ENCODE measurements around the gene ERMP1. TPM values are rescaled to one million over a fixed set of nuclear protein-coding genes. Genes with fewer than 3 reads are reported as not detected.

Gene ERMP1
- total RNA-seq, 2 donors from 2014 or later = 17.7 to 22.4 TPM

GRCh38 chr9:5868235-5868634, 35.3 kb upstream of the ERMP1 start:
- Mint-ChIP-seq H3K4me3 (no peak overlapping the region), H3K27ac (no peak overlapping the region), H3K9me3 (no peaks in the 10 kb centered on the region), H3K36me3 (ENCODE audit: low read depth) (no peaks in the 10 kb centered on the region), H3K4me1 (no peaks in the 10 kb centered on the region), H3K27me3 (no peaks in the 10 kb centered on the region)
- ATAC-seq (replicated peaks) = no peak

GRCh38 chr9:5866685-5867084, 33.8 kb upstream of the ERMP1 start:
- ATAC-seq (replicated peaks) = no peak
- Mint-ChIP-seq H3K4me3 (no peak overlapping the region), H3K9me3 (no peaks in the 10 kb centered on the region), H3K4me1 (no peaks in the 10 kb centered on the region), H3K27me3 (no peaks in the 10 kb centered on the region), H3K27ac (no peak overlapping the region), H3K36me3 (ENCODE audit: low read depth) (no peaks in the 10 kb centered on the region)

- no peak overlapping the region for H3K4me3 Mint-ChIP-seq
- H3K9me3 Mint-ChIP-seq = no peaks in the 10 kb centered on the region
- no peak for ATAC-seq (replicated peaks)
- no peaks in the 10 kb centered on the region for H3K36me3 Mint-ChIP-seq (ENCODE audit: low read depth)
- H3K27ac Mint-ChIP-seq = no peak overlapping the region
- no peaks in the 10 kb centered on the region for H3K27me3 Mint-ChIP-seq
- no peaks in the 10 kb centered on the region for H3K4me1 Mint-ChIP-seq
These were observed 33.4 kb upstream of the ERMP1 start for GRCh38 chr9:5866272-5866671.

- no peaks in the 10 kb centered on the region for H3K4me1 Mint-ChIP-seq
- no peaks in the 10 kb centered on the region for H3K9me3 Mint-ChIP-seq
- ATAC-seq (replicated peaks) = no peak
- H3K27me3 Mint-ChIP-seq = no peaks in the 10 kb centered on the region
- no peak overlapping the region for H3K4me3 Mint-ChIP-seq
- H3K27ac Mint-ChIP-seq = no peak overlapping the region
- no peaks in the 10 kb centered on the region for H3K36me3 Mint-ChIP-seq (ENCODE audit: low read depth)
These were observed 31.5 kb upstream of the ERMP1 start for GRCh38 chr9:5864446-5864845.

GRCh38 chr9:5863092-5863746, 30.3 kb upstream of the ERMP1 start:
- Mint-ChIP-seq H3K4me1 (no peaks in the 10 kb centered on the region), H3K27me3 (no peaks in the 10 kb centered on the region), H3K27ac (no peak overlapping the region)

GRCh38 chr9:5858833-5859232, 25.9 kb upstream of the ERMP1 start:
- Mint-ChIP-seq H3K4me3 (no peak overlapping the region), H3K36me3 (ENCODE audit: low read depth) (no peaks in the 10 kb centered on the region), H3K27ac (no peak overlapping the region), H3K27me3 (no peaks in the 10 kb centered on the region), H3K9me3 (no peaks in the 10 kb centered on the region), H3K4me1 (peaks cover 9% of the 10 kb centered on the region)
- ATAC-seq (replicated peaks) = no peak

More at GRCh38 chr9:5863092-5863746, 30.3 kb upstream of the ERMP1 start:
- H3K4me3 Mint-ChIP-seq = no peak overlapping the region
- no peaks in the 10 kb centered on the region for H3K36me3 Mint-ChIP-seq (ENCODE audit: low read depth)
- H3K9me3 Mint-ChIP-seq = no peaks in the 10 kb centered on the region
- ATAC-seq (replicated peaks) = no peak

- no peaks in the 10 kb centered on the region for H3K9me3 Mint-ChIP-seq
- ATAC-seq (replicated peaks) = no peak
- H3K36me3 Mint-ChIP-seq (ENCODE audit: low read depth) = no peaks in the 10 kb centered on the region
- no peak overlapping the region for H3K4me3 Mint-ChIP-seq
- H3K4me1 Mint-ChIP-seq = peaks cover 19% of the 10 kb centered on the region
- H3K27ac Mint-ChIP-seq = no peak overlapping the region
- no peaks in the 10 kb centered on the region for H3K27me3 Mint-ChIP-seq
These were observed 25.0 kb upstream of the ERMP1 start for GRCh38 chr9:5857928-5858327.

- Mint-ChIP-seq H3K4me1 (peaks cover 38% of the 10 kb centered on the region), H3K27ac (peak overlapping the region; percentile 75), H3K27me3 (no peaks in the 10 kb centered on the region), H3K36me3 (ENCODE audit: low read depth) (no peaks in the 10 kb centered on the region), H3K9me3 (no peaks in the 10 kb centered on the region), H3K4me3 (peak overlapping the region; percentile 41)
- ATAC-seq (replicated peaks) = peak; percentile 63
These were observed 21.3 kb upstream of the ERMP1 start for GRCh38 chr9:5854063-5854790.

GRCh38 chr9:5853617-5854016, 20.7 kb upstream of the ERMP1 start:
- peak overlapping the region; percentile 75 for H3K27ac Mint-ChIP-seq
- peak overlapping the region; percentile 41 for H3K4me3 Mint-ChIP-seq
- peak; percentile 12 for ATAC-seq (replicated peaks)
- H3K9me3 Mint-ChIP-seq = no peaks in the 10 kb centered on the region
- H3K4me1 Mint-ChIP-seq = peaks cover 38% of the 10 kb centered on the region
- H3K27me3 Mint-ChIP-seq = no peaks in the 10 kb centered on the region
- H3K36me3 Mint-ChIP-seq (ENCODE audit: low read depth) = no peaks in the 10 kb centered on the region

- H3K9me3 Mint-ChIP-seq = no peaks in the 10 kb centered on the region
- ATAC-seq (replicated peaks) = no peak
- no peaks in the 10 kb centered on the region for H3K27me3 Mint-ChIP-seq
- H3K4me3 Mint-ChIP-seq = peak overlapping the region; percentile 41
- H3K36me3 Mint-ChIP-seq (ENCODE audit: low read depth) = no peaks in the 10 kb centered on the region
- H3K4me1 Mint-ChIP-seq = peaks cover 37% of the 10 kb centered on the region
- peak overlapping the region; percentile 75 for H3K27ac Mint-ChIP-seq
These were observed 20.1 kb upstream of the ERMP1 start for GRCh38 chr9:5852987-5853386.

GRCh38 chr9:5851445-5851844, 18.5 kb upstream of the ERMP1 start:
- Mint-ChIP-seq H3K4me1 (peaks cover 34% of the 10 kb centered on the region), H3K36me3 (ENCODE audit: low read depth) (no peaks in the 10 kb centered on the region), H3K9me3 (no peaks in the 10 kb centered on the region), H3K4me3 (peak overlapping the region; percentile 49), H3K27ac (peak overlapping the region; percentile 62), H3K27me3 (no peaks in the 10 kb centered on the region)
- peak; percentile 90 for ATAC-seq (replicated peaks)

- H3K36me3 Mint-ChIP-seq (ENCODE audit: low read depth) = no peaks in the 10 kb centered on the region
- H3K27ac Mint-ChIP-seq = peak overlapping the region; percentile 62
- H3K4me1 Mint-ChIP-seq = peaks cover 37% of the 10 kb centered on the region
- no peaks in the 10 kb centered on the region for H3K27me3 Mint-ChIP-seq
- ATAC-seq (replicated peaks) = no peak
- H3K9me3 Mint-ChIP-seq = no peaks in the 10 kb centered on the region
- no peak overlapping the region for H3K4me3 Mint-ChIP-seq
These were observed 17.8 kb upstream of the ERMP1 start for GRCh38 chr9:5850724-5851122.

- no peak overlapping the region for H3K27ac Mint-ChIP-seq
- H3K9me3 Mint-ChIP-seq = no peaks in the 10 kb centered on the region
These were observed 15.5 kb upstream of the ERMP1 start for GRCh38 chr9:5848372-5848882.

GRCh38 chr9:5846501-5846921, 13.6 kb upstream of the ERMP1 start:
- no peaks in the 10 kb centered on the region for H3K9me3 Mint-ChIP-seq
- peaks cover 6% of the 10 kb centered on the region for H3K36me3 Mint-ChIP-seq (ENCODE audit: low read depth)
- H3K27me3 Mint-ChIP-seq = no peaks in the 10 kb centered on the region
- no peak for ATAC-seq (replicated peaks)
- peaks cover 44% of the 10 kb centered on the region for H3K4me1 Mint-ChIP-seq
- no peak overlapping the region for H3K4me3 Mint-ChIP-seq
- no peak overlapping the region for H3K27ac Mint-ChIP-seq

More at GRCh38 chr9:5848372-5848882, 15.5 kb upstream of the ERMP1 start:
- no peak for ATAC-seq (replicated peaks)
- H3K36me3 Mint-ChIP-seq (ENCODE audit: low read depth) = peaks cover 6% of the 10 kb centered on the region
- H3K4me3 Mint-ChIP-seq = no peak overlapping the region
- H3K4me1 Mint-ChIP-seq = peaks cover 48% of the 10 kb centered on the region
- H3K27me3 Mint-ChIP-seq = no peaks in the 10 kb centered on the region

- Mint-ChIP-seq H3K9me3 (no peaks in the 10 kb centered on the region), H3K27me3 (no peaks in the 10 kb centered on the region), H3K36me3 (ENCODE audit: low read depth) (peaks cover 6% of the 10 kb centered on the region), H3K4me1 (peaks cover 43% of the 10 kb centered on the region), H3K4me3 (no peak overlapping the region), H3K27ac (peak overlapping the region; percentile 93)
- ATAC-seq (replicated peaks) = no peak
These were observed 13.2 kb upstream of the ERMP1 start for GRCh38 chr9:5846096-5846495.
